ENCODE results near the gene ACAD10.
"Not testable (repeated sequence)": the region's sequence is repeated elsewhere in the genome, so short reads cannot be mapped to it uniquely, and the experiment has no call there.

Gene ACAD10

DNA sequence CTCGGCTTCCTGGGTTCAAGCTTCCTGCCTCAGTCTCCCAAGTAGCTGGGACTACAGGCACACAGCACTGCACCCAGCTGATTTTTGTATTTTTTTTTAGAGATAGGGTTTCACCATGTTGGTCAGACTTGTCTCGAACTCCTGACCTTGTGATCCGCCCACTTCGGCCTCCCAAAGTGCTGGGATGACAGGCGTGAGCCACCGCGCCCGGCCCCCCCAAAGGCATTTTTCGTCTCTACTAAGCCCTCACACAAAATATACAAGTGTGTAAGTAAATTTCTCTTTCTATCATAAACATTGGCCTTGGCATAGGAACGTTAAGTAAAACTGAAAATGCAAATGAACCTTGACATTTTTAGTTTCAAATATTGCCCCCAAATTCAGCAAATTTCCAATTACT, 2.1 kb downstream of the ACAD10 start:
- no peak for DNase-seq

DNA sequence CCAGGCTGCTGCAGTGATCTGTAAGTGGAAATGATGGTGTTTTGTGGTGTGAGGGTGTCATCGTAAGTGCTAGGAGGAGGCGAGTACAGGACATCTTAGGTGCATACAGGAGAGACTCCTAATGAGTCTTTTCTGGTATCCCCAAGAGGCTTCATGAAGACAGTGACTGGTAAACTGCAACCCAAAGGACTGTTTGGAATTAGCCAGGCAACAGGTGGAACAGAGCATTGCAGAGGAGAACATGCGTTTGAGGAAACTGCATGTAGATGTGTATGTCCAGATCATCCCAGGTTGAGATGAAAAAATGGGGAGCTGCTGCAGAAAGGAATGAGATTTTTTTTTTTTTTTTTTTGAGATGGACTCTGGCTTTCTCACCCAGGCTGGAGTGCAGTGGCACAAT, 5.4 kb downstream of the ACAD10 start:
- DNase-seq = no peak

DNA sequence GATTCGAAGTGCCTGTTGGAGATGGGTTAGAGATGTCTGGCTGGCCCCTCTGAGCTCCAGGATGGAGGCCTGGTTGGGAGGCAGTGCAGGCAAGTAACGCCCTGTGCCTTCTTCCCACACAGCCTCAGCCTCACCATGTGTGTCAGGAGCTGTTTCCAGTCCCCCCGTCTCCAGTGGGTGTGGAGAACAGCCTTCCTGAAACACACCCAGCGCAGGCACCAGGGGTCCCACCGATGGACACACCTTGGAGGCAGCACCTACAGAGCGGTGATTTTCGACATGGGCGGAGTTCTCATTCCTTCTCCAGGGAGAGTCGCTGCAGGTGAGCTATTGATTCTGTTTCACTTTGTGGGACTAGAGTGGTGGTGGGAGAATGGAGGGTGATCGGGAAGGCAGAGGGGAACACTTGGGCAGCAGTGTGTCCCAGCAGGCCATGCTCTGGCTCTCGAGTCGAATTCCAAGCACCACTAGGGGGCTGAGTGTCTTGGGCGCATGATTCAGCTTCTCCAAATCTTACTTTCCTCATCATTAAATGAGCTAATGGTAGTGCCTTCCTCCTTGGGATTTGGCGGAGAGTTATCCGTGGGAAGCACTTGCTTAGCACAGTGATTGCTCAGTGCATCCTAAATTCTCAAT, 6.8 kb downstream of the ACAD10 start:
- DNase-seq = no peak

DNA sequence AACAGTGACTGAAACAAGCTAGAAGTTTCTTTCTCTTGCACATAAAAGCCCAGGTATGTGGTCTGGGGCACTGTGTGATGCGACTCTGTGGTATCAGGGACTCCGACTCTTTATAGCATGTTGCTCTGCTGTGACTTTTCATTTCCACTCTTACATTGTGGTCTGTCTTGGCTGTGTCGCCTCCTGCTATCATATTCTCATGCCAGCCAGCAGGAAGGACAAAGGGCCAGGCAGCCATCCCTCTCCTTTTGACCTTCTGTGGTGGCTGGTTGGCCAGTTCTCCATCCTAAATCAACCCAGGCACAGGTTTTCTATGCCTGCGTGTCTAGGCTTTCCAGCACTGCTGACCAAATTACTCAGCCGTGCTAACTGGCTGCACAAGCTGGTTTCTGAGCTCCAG, 8.0 kb downstream of the ACAD10 start:
- DNase-seq = no peak

DNA sequence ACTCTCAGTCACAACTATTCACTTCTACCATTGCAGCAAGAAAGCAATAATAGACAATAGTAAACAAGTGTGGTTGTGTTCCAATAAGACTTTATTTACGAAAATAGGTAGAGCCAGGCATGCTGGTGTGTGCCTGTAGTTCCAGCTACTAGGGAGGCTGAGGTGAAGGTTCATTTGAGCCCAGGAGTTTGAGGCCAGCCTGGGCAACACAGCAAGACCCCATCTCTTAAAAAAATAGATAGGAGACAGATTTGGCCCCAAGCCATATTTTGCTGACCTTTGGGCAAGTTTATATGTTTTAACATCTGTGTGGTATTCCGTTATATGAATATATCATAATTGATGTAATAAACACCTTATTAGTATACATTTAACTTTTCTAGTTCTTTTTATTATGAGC, 14.1 kb downstream of the ACAD10 start:
- no peak for DNase-seq

DNA sequence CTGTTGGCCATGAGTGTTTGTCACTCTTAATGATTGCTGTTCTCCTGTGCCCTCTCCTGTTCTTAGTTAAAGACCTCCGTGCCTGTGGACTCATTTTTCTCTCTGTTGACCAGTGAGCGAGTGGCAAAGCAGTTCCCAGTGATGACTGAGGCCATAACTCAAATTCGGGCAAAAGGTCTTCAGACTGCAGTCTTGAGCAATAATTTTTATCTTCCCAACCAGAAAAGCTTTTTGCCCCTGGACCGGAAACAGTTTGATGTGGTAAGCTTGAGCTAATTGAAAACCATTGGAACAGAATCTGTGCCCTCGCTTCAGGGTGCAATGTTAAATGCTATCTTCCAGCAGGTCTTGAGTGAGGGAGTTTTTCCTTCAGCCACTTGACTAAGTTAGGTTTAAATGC, 19.8 kb downstream of the ACAD10 start:
- DNase-seq = no peak

DNA sequence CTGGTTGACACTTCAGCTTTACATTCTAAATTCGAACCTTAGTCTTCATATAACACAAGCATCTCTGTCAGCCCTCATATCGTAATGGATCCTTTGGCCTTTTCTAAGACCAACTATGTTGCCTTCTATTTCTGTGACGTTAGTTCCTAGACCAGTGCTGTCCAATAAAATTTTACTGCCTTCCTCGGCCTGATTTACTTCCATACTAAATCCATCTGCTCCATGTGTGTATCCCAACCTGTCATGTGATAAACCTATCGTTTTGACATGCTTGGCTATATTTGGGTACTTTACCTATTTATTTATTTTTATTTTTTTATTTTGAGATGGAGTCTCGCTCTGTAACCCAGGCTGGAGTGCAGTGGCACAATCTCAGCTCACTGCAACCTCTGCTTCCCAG, 20.3 kb downstream of the ACAD10 start:
- DNase-seq = no peak

DNA sequence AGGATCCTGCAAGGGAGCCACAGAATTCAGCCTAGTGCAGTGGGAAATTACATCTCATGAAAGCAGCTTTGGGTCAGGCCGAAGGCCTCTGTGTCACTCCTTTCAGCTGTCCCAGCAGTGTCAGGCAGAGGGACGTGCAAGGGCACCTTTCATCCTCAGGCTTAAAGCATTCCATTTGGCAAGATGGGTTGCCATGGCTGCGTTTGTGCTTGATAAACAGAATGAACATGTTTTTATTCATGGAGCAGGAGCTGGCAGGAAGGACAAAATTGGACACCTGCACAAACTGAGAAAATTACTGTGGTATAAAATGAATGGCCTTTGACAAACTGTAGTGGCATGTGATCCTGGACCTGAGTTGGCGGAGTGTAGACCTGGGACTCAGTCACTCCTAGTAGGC, 29.4 kb downstream of the ACAD10 start:
- DNase-seq = no peak

DNA sequence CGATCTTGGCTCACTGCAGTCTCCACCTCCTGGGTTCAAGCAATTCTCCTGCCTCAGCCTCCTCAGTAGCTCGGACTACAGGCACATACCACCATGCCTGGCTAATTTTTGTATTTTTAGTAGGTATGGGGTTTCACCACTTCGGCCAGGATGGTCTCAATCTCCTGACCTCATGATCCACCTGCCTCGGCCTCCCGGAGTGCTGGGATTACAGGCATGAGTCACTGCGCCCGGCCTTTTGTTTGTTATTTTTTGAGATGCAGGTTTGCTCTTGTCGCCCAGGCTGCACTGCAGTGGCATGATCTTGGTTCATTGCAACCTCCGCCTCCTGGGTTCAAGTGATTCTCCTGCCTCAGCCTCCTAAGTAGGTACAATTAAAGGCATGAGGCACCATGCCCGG, 33.5 kb downstream of the ACAD10 start:
- DNase-seq = not testable (repeated sequence)

DNA sequence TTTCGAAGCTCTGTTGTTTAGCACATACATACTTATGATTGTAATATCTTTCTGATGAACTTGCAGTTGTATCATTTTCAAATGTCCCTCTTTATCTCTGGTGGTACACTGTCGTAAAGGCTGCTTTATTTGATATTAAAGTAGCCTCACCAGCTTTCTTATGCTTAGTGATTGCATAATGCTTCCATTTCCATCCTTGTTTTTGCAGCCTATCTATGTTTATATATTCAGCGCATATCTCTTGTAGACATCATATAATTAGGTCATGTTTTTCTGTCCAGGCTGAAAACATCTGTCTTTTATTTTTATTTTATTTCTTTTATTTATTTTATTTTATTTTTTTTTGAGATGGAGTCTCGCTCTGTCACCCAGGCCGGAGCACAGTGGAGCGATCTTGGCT, 34.6 kb downstream of the ACAD10 start:
- no peak for DNase-seq

DNA sequence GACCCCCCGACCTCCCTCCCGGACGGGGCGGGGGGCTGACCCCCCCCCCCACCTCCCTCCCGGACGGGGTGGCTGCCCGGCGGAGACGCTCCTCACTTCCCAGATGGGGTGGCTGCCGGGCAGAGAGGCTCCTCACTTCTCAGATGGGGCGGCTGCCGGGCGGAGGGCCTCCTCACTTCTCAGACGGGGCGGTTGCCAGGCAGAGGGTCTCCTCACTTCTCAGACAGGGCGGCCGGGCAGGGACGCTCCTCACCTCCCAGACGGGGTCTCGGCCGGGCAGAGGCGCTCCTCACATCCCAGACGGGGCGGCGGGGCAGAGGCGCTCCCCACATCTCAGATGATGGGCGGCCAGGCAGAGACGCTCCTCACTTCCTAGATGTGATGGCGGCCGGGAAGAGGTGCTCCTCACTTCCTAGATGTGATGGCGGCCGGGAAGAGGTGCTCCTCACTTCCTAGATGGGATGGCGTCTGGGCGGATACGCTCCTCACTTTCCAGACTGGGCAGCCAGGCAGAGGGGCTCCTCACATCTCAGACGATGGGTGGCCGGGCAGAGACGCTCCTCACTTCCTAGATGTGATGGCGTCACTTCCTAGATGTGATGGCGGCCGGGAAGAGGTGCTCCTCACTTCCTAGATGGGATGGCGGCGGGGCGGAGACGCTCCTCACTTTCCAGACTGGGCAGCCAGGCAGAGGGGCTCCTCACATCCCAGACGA, 38.0 kb downstream of the ACAD10 start:
- DNase-seq = not testable (repeated sequence)

DNA sequence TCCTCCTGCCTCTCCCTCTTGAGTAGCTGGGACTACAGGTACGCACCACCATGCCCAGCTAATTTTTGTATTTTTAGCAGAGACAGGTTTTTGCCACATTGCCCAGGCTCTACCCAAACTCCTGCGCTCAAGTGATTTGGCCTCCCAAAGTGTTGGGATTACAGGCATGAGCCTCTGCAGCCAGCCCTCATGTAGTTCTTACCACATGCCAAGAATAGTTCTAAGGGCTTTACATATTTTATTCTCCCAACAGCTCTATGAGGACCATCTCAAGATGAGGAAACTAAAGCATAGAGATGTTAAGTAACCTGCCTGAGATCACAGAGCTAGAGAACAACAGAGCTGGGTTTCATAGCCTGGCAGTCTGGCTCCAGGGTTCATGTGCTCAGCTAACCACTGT, 42.9 kb downstream of the ACAD10 start:
- DNase-seq = no peak

DNA sequence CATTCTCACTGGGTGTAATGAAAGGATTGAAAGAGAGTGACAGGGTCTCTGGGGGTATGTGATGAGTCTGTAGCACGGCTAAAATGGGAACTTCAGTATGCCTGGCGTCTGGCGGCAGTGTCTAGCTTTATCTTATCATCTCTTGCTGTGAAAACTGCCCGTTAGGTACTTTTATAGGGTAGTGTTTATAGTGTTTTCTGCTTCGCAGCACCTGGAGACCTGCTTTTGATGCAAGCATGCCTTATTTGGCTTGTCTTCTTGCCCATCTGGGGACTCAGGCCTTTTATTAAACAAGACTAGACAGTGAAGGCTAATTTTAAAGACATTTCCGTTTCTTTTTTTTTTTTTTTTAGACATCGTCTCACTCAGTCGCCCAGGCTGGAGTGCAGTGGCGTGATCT, 44.6 kb downstream of the ACAD10 start:
- no peak for DNase-seq

DNA sequence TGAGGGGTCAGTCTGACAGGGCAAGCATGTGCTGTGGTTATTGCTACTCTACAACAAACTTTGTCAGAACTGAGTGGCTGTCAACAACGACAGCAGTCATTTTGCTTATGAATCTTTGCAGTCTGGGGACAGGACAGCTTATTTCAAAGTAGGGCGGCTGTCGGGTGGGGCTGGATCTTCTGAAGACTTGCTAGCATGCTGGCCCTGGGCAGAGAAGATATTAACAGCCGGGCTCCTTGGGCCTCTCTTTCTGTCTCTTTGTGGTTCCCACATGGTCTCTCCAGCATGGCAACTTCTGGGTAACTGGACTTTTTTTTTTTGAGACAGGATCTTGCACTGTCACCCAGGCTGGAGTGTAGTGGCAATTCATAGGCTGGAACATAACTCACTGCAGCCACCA, 46.9 kb downstream of the ACAD10 start:
- no peak for DNase-seq

DNA sequence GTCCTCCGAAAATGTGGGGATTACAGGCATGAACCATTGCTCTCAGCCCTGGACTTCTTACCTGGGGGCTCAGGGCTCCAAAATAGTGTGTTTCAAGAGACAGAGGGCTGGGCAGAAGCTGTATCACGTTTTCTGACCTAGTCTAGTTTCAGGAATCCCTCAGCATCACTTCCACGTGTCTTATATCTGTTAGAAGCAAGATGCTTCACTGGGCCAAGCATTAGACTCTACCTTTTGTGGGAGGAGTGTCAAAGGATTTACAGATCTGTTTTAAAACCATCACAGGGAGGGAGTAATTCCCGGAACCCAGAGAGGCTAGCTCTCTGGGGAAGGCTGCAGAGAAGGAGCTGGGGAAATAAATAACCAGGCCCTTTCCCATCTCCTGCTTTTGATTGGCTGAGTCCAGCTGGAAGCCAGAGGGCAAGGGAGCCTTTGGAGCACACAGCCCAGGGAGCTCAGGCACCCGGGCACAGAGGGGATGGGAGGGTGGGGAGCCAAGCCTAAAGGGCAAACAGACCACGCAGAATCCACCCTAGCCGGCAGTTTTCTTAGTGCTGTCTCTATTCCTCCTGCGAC, 47.6 kb downstream of the ACAD10 start:
- no peak for DNase-seq

DNA sequence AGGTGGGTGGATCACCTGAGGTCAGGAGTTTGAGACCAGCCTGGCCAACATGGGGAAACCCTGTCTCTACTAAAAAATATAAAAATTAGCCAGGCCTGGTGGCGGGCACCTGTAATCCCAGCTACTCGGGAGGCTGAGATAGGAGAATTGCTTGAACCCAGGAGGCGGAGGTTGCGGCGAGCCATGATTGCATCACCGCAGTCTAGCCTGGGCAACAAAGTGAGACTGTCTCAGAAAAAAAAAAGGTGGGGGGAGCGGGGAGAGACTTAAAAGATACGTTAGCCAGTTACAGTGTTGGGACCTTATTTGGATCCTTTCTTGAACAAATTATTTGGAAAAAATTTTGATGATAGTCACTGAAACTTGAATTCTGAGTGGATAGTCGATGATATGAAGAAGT, 53.7 kb downstream of the ACAD10 start:
- DNase-seq = not testable (repeated sequence)

DNA sequence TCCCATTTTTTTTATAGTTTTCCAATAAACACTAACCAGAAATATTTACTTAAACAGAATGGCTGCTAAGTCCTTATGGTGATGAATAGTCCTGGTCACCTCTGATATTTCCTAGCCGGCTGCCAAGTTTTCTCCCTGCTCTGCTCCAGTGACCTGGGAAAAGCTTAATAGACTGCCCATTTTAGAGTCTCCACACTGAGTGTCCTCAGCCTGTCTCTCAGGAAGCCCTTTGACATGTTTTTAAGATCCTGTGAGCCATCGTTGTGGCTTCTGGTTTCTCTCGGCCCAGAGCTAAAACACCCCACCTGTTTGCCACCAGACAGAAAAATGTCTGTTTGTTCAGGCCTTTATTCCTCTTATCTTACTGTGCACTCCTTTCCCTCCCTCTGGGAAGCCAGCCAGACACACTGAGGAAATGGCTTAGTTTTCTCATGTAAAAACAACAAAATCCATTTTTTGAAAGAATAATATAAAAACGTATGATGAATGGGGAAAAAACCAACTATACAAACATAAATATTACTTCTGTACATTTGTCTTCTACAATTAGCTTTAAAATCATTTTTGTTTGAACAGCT, 55.5 kb downstream of the ACAD10 start:
- no peak for DNase-seq

DNA sequence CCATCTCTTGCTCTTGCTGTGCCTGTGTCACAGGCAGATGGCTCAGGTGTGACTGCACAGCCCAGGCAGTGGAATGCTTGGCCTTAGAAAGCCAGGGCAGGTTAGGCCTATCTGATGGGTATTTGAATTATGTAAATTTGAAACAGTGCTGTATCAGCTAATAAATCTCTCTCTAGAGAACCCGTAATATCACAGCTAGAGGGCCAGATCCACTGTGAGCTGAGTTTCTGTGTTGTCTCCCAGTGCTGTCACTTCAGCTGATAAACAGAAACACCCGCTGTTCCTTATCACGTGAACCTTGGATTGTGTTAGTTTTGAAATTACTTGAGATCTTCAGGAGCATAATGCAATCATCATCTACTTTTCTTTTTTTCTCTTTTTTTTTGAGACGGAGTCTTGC, 59.4 kb downstream of the ACAD10 start:
- no peak for DNase-seq

DNA sequence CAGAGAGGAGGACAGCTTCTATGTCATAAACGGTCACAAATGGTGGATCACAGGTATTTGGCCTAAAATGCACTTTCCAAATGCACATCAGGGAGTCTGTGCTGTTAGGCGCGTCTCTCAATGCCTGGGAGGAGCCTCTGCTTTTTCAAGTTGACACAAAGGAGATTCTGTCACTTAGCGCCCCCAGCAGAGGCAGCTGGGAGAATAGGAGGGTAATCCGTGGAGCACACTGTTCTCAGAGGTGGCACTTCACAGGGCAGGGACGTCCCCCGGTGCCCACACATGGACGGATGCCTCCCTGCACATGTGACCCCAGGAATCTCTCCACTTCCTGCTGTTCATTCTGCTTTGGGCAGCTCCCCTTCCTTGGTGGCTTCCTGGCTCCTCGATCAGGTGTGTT, 61.5 kb downstream of the ACAD10 start:
- DNase-seq = no peak

DNA sequence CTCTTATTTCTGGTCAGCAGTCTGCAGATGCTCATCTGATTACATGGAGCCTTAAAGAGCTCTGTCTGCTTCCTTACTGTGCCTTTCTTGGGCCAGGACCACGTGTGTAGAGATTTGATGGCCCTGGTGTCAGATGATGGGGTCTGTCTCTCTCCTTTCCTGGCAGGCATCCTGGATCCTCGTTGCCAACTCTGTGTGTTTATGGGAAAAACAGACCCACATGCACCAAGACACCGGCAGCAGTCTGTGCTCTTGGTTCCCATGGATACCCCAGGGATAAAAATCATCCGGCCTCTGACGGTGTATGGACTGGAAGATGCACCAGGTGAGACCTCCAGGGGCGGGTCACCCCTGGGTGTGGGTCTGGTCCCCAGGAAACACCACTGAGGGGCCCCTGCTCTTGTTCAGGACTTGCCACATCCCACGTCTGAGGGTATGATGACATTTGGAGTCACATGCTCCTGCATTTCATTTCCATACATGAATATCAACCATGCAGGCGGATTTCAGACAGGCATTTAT, 62.4 kb downstream of the ACAD10 start:
- no peak for DNase-seq

DNA sequence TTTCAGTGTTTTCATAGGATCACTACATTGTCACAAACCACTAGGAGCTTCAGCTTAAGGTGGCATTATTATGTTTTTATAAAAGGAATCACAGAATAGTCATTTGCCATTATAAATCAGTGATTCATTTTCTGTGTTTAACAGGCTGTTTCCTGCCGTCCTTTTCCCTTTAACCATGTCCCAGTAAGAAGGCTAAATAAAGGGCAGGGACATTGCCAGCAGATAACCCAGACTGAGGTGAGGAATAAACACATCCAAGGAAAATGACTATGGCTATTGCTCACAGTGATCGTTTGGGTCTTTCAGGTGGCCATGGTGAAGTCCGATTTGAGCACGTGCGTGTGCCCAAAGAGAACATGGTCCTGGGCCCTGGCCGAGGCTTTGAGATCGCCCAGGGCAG, 63.0 kb downstream of the ACAD10 start:
- no peak for DNase-seq

DNA sequence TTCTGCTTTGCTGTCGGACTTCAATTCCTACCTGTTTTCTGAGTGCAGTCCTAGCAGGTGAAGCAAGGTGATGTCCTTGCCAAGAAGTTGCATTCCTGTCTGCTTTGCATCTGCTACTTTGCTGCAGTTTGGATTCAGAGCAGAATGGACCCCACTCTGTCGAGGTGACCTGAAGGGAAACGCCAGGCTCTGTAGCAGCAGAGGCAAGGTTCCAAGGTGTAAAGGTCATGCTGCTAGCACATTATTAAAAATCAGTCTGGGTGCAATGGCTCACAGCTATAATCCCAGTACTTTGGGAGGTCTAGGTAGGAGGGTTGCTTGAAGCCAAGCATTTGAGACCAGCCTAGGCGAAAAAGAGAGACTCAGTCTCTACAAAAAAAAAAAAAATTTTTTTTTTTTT, 63.5 kb downstream of the ACAD10 start:
- no peak for DNase-seq

DNA sequence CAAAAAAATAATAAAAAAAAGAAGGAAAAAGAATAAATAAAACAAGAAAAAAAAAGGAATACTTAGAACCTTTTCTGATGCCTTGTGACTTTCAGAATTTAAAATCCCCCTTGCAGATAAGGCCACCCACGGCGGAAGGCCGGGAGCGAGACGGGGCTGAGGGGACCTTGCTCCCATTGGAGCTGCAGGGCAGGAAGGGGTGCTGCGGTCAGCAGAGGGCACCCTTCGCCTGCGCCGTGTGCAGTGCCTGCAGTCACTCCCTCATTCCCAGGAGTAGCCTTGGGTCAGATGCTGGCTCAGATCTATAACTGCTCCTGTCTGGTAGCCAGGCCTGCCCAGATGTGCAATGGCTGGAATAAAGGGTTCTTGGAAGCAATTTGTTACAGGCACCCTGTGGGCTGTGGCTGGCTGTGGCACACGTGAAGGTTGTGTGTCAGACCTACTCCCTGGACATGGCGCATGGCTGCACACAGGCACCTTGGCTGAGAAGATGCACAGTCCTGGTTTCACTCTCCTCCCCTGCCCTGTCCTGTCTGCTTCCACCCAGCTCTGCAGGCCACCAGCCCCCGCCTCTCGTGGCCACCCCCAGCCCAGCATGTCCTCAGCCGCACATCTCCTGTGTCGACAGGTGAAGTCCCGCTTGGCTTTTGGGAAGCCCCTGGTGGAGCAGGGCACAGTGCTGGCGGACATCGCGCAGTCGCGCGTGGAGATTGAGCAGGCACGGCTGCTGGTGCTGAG, 67.5 kb downstream of the ACAD10 start:
- no peak for DNase-seq
